Measurements from ENCODE around the gene RNF41.
"Not testable (repeated sequence)": the region's sequence is repeated elsewhere in the genome, so short reads cannot be mapped to it uniquely, and the experiment has no call there.

Gene RNF41

GRCh38 chr12:56213878-56214277 lies 7.8 kb downstream of the RNF41 start:
- DNase-seq, result no peak

GRCh38 chr12:56212361-56212760 lies 9.4 kb downstream of the RNF41 start:
- no peak for DNase-seq

GRCh38 chr12:56208006-56208405 lies 13.7 kb downstream of the RNF41 start:
- DNase-seq, result no peak

GRCh38 chr12:56206452-56207166 lies 15.1 kb downstream of the RNF41 start:
- DNase-seq, result no peak

GRCh38 chr12:56205445-56205844 lies 16.3 kb downstream of the RNF41 start:
- DNase-seq, result no peak

- no peak for DNase-seq
Measured at GRCh38 chr12:56204275-56204674, 17.4 kb downstream of the RNF41 start.

GRCh38 chr12:56202838-56203237 lies 18.9 kb downstream of the RNF41 start:
- no peak for DNase-seq

- no peak for DNase-seq
Measured at GRCh38 chr12:56202366-56202765, 19.4 kb downstream of the RNF41 start.

- no peak for DNase-seq
Measured at GRCh38 chr12:56198836-56199235, 22.9 kb downstream of the RNF41 start.

- DNase-seq, result no peak
Measured at GRCh38 chr12:56197921-56198635, 23.6 kb downstream of the RNF41 start.

- not testable (repeated sequence) for DNase-seq
Measured at GRCh38 chr12:56196818-56197550, 24.7 kb downstream of the RNF41 start.

- peak; percentile 34 for DNase-seq
Measured at GRCh38 chr12:56193025-56193578, 28.6 kb downstream of the RNF41 start.

- no peak for DNase-seq
Measured at GRCh38 chr12:56192582-56192981, 29.1 kb downstream of the RNF41 start.

GRCh38 chr12:56190695-56191155 lies 31.0 kb downstream of the RNF41 start:
- peak; percentile 30 for DNase-seq

- DNase-seq, result peak; percentile 91
Measured at GRCh38 chr12:56189918-56190694, 31.6 kb downstream of the RNF41 start.

- DNase-seq, result peak; percentile 91
Measured at GRCh38 chr12:56189099-56189917, 32.4 kb downstream of the RNF41 start, which contains the start of gene SMARCC2. Gene SMARCC2 (minus strand): TSS chr12:56189483. CDS start chr12:56189461, 22 bp downstream.

- DNase-seq, result peak; percentile 71
Measured at GRCh38 chr12:56188778-56189098, 33.0 kb downstream of the RNF41 start.

GRCh38 chr12:56188131-56188777 lies 33.5 kb downstream of the RNF41 start:
- DNase-seq, result peak; percentile 36

- no peak for DNase-seq
Measured at GRCh38 chr12:56186957-56187356, 34.8 kb downstream of the RNF41 start.

- DNase-seq, result no peak
Measured at GRCh38 chr12:56178347-56178746, 43.4 kb downstream of the RNF41 start.

- DNase-seq, result no peak
Measured at GRCh38 chr12:56172839-56173238, 48.9 kb downstream of the RNF41 start.

Measured in right kidney (tissue), 1 donor.